Suppressor macrophage treated with lipopolysaccharide for 4 hours (primary cell): ENCODE measurements around the gene PTGDS.
A peak's percentile ranks its signal among the peaks of the same experiment; 100 is the strongest.
"Not testable (repeated sequence)": the region's sequence is repeated elsewhere in the genome, so short reads cannot be mapped to it uniquely, and the experiment has no call there.

Experiments
- DNase-seq: peaks from one replicate; pipeline ENCODE4 v3.0.0-alpha.2; 2020

Gene PTGDS

GRCh38 chr9:136992819-136993369 lies 15.6 kb downstream of the PTGDS start:
- DNase-seq: no peak

- DNase-seq: no peak
Observed at GRCh38 chr9:136994180-136994887, 17.0 kb downstream of the PTGDS start.

- no peak for DNase-seq
Observed at GRCh38 chr9:136994888-136995230, 17.6 kb downstream of the PTGDS start.

GRCh38 chr9:136995362-136995761 lies 18.1 kb downstream of the PTGDS start:
- DNase-seq: no peak

- no peak for DNase-seq
Observed at GRCh38 chr9:136995772-136996311, 18.5 kb downstream of the PTGDS start.

GRCh38 chr9:136996361-136997292 lies 19.3 kb downstream of the PTGDS start, which contains the start of gene CLIC3:
Gene CLIC3 (minus strand): TSS chr9:136996568. CDS start chr9:136996543, 25 bp downstream.
- peak; percentile 10 for DNase-seq

GRCh38 chr9:136997371-136997770 lies 20.1 kb downstream of the PTGDS start:
- DNase-seq: no peak

GRCh38 chr9:136997830-136998234 lies 20.5 kb downstream of the PTGDS start:
- no peak for DNase-seq

GRCh38 chr9:137000177-137000930 lies 23.1 kb downstream of the PTGDS start:
- peak; percentile 85 for DNase-seq

- DNase-seq: no peak
Observed at GRCh38 chr9:137001857-137002645, 24.7 kb downstream of the PTGDS start.

- DNase-seq: no peak
Observed at GRCh38 chr9:137002646-137003041, 25.3 kb downstream of the PTGDS start.

GRCh38 chr9:137004285-137004684 lies 27.0 kb downstream of the PTGDS start:
- not testable (repeated sequence) for DNase-seq

- no peak for DNase-seq
Observed at GRCh38 chr9:137006116-137007003, 29.1 kb downstream of the PTGDS start.

- no peak for DNase-seq
Observed at GRCh38 chr9:137007108-137007815, 30.0 kb downstream of the PTGDS start.

GRCh38 chr9:137007816-137008270 lies 30.5 kb downstream of the PTGDS start:
- no peak for DNase-seq

GRCh38 chr9:137008312-137008711 lies 31.0 kb downstream of the PTGDS start:
- DNase-seq: no peak

GRCh38 chr9:137009217-137009616 lies 31.9 kb downstream of the PTGDS start:
- no peak for DNase-seq

GRCh38 chr9:137009938-137010732 lies 32.8 kb downstream of the PTGDS start:
- DNase-seq: no peak

GRCh38 chr9:137011156-137011555 lies 33.9 kb downstream of the PTGDS start:
- no peak for DNase-seq
